ENCODE measurements around the gene TJAP1.

Gene TJAP1

DNA sequence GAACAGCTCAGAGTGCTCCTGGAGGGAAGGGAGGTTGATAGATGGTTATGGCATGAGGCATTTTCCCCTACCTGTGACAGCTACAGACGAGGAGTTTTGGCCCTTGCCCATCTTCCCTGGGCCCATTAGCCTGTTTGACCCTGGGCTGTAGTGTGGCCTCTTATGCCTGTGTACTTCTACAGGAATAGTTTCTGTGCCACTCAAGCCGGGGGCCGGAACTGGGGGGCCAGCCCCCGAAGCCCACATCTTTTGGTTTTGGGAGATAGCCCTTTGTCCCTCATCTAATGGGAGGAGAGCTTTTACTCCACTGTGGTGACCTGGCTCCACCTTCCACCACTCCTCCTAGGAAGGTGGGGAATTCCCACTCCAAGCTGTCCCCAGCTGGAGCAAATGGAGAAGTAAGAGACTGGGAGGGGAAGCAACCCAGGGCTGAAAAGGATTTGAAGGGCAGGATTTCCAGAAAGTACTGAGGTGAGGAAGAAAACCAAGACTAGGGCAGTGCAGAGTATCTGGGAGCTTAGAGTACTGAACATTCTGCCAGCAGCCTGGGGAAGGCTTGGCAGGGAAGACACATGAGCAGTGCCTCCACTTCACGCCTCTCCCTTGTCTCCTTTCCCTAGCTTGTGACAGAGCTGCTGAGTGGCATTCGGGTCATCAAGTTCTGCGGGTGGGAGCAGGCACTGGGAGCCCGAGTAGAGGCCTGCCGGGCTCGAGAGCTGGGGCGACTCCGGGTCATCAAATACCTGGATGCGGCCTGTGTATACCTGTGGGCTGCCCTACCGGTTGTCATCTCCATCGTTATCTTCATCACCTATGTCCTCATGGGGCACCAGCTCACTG lies 43.1 kb upstream of the TJAP1 start:
- TF ChIP-seq, protein P1, sequence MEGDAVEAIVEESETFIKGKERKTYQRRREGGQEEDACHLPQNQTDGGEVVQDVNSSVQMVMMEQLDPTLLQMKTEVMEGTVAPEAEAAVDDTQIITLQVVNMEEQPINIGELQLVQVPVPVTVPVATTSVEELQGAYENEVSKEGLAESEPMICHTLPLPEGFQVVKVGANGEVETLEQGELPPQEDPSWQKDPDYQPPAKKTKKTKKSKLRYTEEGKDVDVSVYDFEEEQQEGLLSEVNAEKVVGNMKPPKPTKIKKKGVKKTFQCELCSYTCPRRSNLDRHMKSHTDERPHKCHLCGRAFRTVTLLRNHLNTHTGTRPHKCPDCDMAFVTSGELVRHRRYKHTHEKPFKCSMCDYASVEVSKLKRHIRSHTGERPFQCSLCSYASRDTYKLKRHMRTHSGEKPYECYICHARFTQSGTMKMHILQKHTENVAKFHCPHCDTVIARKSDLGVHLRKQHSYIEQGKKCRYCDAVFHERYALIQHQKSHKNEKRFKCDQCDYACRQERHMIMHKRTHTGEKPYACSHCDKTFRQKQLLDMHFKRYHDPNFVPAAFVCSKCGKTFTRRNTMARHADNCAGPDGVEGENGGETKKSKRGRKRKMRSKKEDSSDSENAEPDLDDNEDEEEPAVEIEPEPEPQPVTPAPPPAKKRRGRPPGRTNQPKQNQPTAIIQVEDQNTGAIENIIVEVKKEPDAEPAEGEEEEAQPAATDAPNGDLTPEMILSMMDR (IDR thresholded peaks at IDR 0.05), result no peak
- Histone ChIP-seq H3K27me3 (no peaks in the 10 kb centered on the region), H3K36me3 (peaks cover 12 to 43% (median 18%) of the 10 kb centered on the region in 3 donors), H3K4me1 (peaks cover 0 to 34% (median 27%) of the 10 kb centered on the region in 4 donors), H3K9me3 (no peaks in the 10 kb centered on the region), H3K27ac (no peak overlapping the region), H3K4me3 (no peak overlapping the region)
- DNase-seq, result no peak
- intact Hi-C loops (cut with DNase I; ENCODE audit: low total_unique reads), result no loop called here

DNA sequence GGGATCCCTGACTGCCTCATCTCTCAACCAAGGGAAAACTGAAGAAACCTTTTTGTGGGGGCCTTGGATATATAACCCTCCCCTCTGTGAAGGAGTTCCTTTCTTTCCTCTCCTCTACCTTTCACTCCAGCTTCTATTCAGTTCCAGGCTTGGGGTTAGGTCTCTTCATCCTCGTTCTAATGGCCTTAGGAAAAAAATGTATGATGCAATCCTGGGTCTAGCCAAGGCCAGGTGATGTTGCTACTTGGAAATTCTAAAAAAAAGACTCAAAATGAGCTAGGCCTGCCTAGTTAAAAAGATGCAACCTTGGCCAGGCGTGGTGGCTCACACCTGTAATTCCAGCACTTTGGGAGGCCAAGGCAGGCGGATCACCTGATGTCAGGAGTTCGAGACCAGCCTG lies 42.4 kb upstream of the TJAP1 start:
- Histone ChIP-seq H3K4me1 (peaks cover 0 to 26% (median 23%) of the 10 kb centered on the region in 4 donors), H3K36me3 (peaks cover 17 to 50% (median 20%) of the 10 kb centered on the region in 3 donors), H3K27me3 (no peaks in the 10 kb centered on the region), H3K9me3 (no peaks in the 10 kb centered on the region), H3K4me3 (no peak overlapping the region), H3K27ac (no peak overlapping the region)
- DNase-seq, result no peak
- intact Hi-C loops (cut with DNase I; ENCODE audit: low total_unique reads), result no loop called here
- TF ChIP-seq, protein P1 (IDR thresholded peaks at IDR 0.05), result no peak

DNA sequence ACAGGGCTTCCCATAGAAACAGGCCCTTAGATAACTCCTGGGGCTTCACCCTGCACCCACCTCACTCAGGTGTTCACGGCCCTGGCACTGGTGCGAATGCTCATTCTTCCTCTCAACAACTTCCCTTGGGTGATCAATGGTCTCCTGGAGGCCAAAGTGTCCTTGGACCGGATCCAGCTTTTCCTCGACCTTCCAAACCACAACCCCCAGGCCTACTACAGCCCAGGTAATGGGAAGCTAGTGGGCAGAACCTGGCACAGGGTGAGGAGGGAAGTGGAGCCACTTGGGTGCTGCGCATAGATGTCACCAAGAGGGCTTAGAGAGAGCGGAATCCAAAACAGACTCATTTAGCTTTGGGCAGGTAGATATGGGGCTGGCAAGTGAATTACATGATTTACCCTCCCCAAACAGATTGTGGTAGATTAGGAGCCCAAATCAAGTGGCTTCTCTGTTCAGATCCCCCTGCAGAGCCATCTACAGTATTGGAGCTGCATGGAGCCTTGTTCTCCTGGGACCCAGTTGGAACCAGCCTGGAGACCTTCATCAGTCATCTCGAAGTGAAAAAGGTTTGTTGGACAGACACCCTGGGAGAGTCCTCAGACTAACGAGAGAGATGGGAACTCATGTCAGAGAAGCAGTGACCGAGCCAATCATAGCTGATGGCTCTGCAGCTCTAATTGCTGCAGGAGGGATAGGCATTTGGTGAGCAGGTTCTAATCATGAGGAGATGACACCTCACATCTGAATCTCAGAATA lies 41.5 kb upstream of the TJAP1 start:
- intact Hi-C loops (cut with DNase I; ENCODE audit: low total_unique reads), result no loop called here
- H3K36me3 ChIP-seq, result peaks cover 18 to 58% (median 27%) of the 10 kb centered on the region in 3 donors
- H3K9me3 ChIP-seq, result no peaks in the 10 kb centered on the region
- peaks cover 0 to 24% (median 23%) of the 10 kb centered on the region in 4 donors for H3K4me1 ChIP-seq
- H3K4me3 ChIP-seq, result no peak overlapping the region
- H3K27me3 ChIP-seq, result no peaks in the 10 kb centered on the region
- DNase-seq, result no peak
- TF ChIP-seq, protein P1 (IDR thresholded peaks at IDR 0.05), result no peak
- H3K27ac ChIP-seq, result peak overlapping the region; percentile 46 to 58

DNA sequence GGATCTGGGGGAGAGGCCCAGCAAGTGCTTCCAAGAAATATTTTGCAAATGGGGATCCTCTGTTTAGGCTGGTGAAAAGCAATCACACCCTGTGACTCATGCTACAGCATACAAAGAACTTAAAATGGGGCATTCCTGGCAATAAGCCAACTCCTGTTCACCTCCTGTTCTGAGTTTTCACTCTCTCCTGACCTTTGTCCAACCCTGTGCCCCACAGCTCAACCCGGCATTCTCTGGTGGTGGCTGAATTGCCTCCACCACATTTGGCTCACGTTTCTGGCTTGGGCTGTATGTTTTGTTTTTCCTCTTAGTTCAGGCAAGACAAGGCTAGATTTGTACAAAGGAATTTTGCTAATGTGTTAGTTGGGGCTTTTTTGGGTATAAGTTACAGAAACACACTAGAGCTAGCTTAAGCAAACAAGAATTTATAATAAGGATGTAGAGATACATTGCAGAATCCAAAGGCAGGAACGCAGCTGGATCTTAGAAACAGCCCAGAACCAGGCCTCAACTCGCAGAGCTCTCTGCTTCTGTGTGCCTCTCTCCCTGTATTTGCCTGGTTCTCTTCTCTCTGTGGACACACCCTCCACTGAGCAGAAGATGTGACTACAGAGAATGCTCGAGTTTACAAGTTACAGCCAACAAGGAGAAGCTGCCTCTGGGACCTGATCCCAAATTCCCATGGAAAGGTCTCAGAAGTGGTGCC lies 40.6 kb upstream of the TJAP1 start:
- Histone ChIP-seq H3K4me3 (no peak overlapping the region), H3K27ac (peak overlapping the region; percentile 46 to 58), H3K27me3 (no peaks in the 10 kb centered on the region), H3K36me3 (peaks cover 27 to 62% (median 32%) of the 10 kb centered on the region in 3 donors), H3K4me1 (peaks cover 0 to 24% (median 23%) of the 10 kb centered on the region in 4 donors), H3K9me3 (no peaks in the 10 kb centered on the region)
- DNase-seq, result no peak
- intact Hi-C loops (cut with DNase I; ENCODE audit: low total_unique reads), result no loop called here
- TF ChIP-seq, protein P1 (IDR thresholded peaks at IDR 0.05), result no peak

DNA sequence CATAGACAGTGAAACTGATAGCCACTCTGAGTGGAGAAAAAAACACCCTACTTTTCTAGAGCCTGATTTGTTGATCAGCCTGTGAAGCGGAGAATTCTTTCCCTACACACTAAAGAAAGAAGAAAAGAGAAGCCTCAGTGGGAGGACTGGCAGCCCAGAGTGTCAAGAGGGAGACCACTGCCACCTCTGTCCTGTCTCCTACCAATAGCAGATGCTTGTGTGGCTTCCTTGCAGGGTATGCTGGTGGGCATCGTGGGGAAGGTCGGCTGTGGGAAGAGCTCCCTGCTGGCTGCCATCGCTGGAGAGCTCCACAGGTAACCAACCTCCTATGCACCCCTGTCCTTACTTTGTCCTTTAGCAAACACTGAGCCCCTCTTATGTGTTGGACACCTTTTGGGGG lies 39.7 kb upstream of the TJAP1 start:
- intact Hi-C loops (cut with DNase I; ENCODE audit: low total_unique reads), result no loop called here
- H3K36me3 ChIP-seq, result peaks cover 33 to 62% (median 37%) of the 10 kb centered on the region in 3 donors
- H3K4me1 ChIP-seq, result peaks cover 0 to 24% (median 23%) of the 10 kb centered on the region in 4 donors
- TF ChIP-seq, protein P1 (IDR thresholded peaks at IDR 0.05), result no peak
- no peaks in the 10 kb centered on the region for H3K27me3 ChIP-seq
- peak overlapping the region in 1 of 2 donors; percentile 58 for H3K27ac ChIP-seq
- no peak overlapping the region for H3K4me3 ChIP-seq
- H3K9me3 ChIP-seq, result no peaks in the 10 kb centered on the region
- DNase-seq, result no peak

Data from tibial artery (tissue), 4 donors.